ENCODE results near the gene MORC2. TPM values are rescaled to one million over a fixed set of nuclear protein-coding genes. Genes with fewer than 3 reads are reported as not detected.

MORC2 gene
- total and polyA plus RNA-seq, 10 of the 15 experiments (the other 5 are each of a cell fraction or from before 2014, with no cell fraction given) = 1.7 to 16.3 (median 9.0) TPM

GRCh38 chr22:30943368-30943767, 25.2 kb downstream of the MORC2 start (continued):
- no peak for TF ChIP-seq GABPA (IDR thresholded peaks at IDR 0.05; ENCODE audit: low read depth)

GRCh38 chr22:30941363-30941740, 27.2 kb downstream of the MORC2 start:
- CTCF ChIA-PET = no interaction called here
- peaks cover 20 to 30% of the 10 kb centered on the region in 2 experiments; a peak in 3 of 4 replicates for H3K36me3 ChIP-seq (ENCODE audit: control insufficient read depth in 2 of 2, insufficient read depth in 2 of 2, low read length in 1 of 2)
- FAIRE-seq = no peak
- RAD21 ChIA-PET (ENCODE audit: unreplicated experiment) = no interaction called here
- no peak for DNase-seq (ENCODE audit: low read depth, low spot score)
- no TSS peak for BruUV-seq (replicated peaks)
- ATAC-seq = no peak
- no peaks in the 10 kb centered on the region for H3K27me3 ChIP-seq (replicated peaks in 1 of 2; ENCODE audit: control insufficient read depth in 2 of 2, insufficient read depth in 2 of 2, low read length in 1 of 2)
- no peaks in the 10 kb centered on the region for H3K79me2 ChIP-seq (ENCODE audit: control insufficient read depth, insufficient read depth, low read length)
- intact Hi-C loops (cut with micrococcal nuclease; ENCODE audit: unreplicated experiment) = loop anchor here (10.0 kb wide), 1 partner anchor 293 kb away; no protein-coding TSS in a partner anchor
- no peak overlapping the region for H3K4me3 ChIP-seq
- H2AFZ ChIP-seq (ENCODE audit: control insufficient read depth, low read depth, low read length) = no peak overlapping the region
- POLR2A ChIA-PET = no interaction called here
- over 99% methylated on average over 11 of the region's 11 CpGs for WGBS (ENCODE audit: insufficient coverage, insufficient replicate concordance, low lambda C conversion rate, missing lambda C conversion rate)
- no peak overlapping the region for H3K4me2 ChIP-seq (ENCODE audit: control insufficient read depth, insufficient read depth)
- no peaks in the 10 kb centered on the region for H3K9me3 ChIP-seq (replicated peaks; ENCODE audit: control insufficient read depth, insufficient read depth, low read length)
- H3K4me1 ChIP-seq (ENCODE audit: control insufficient read depth, insufficient read depth, low read length) = no peaks in the 10 kb centered on the region
- H4K20me1 ChIP-seq (ENCODE audit: control insufficient read depth, insufficient read depth) = no peaks in the 10 kb centered on the region
- TF ChIP-seq KDM1A (IDR thresholded peaks at IDR 0.05; ENCODE audit: borderline replicate concordance) (no peak), FOXK2 (IDR thresholded peaks at IDR 0.05) (no peak), SPI1 (IDR thresholded peaks at IDR 0.05; ENCODE audit: borderline replicate concordance, insufficient read depth, low read depth, low read length) (no peak), MAX (IDR thresholded peaks at IDR 0.05; ENCODE audit: low read depth, low read length) (no peak), NFYA (IDR thresholded peaks at IDR 0.05; ENCODE audit: borderline replicate concordance, low read depth, low read length) (no peak), RBBP5 (conservative IDR thresholded peaks at IDR 0.05) (no peak), SMAD5 (IDR thresholded peaks at IDR 0.05; ENCODE audit: low read depth) (no peak)
- SMC1A ChIA-PET (ENCODE audit: uncharacterized antibody, unreplicated experiment) = no interaction called here
- in situ Hi-C loops (cut with MboI) = no loop called here
- H3K27ac ChIP-seq (ENCODE audit: control insufficient read depth, insufficient read depth) = no peak overlapping the region
- H3K9ac ChIP-seq (ENCODE audit: control insufficient read depth, insufficient read depth, low read length) = no peak overlapping the region

Data from GM12878 (cell line).